GM18951 (cell line): ENCODE data around the gene PLCH2.
"Not testable (repeated sequence)": the region's sequence is repeated elsewhere in the genome, so short reads cannot be mapped to it uniquely, and the experiment has no call there.

Experiments
- POLR2A ChIP-seq: IDR thresholded peaks from 4 replicates; pipeline ENCODE4 v1.6.1; 2011; ENCODE audit warnings: mild to moderate bottlenecking; ENCODE audit not compliant: insufficient read length, insufficient read depth; ENCODE audit errors: extremely low read depth
- in situ Hi-C: fragments of 300-500 bp; cut with MboI; formaldehyde crosslinking; loops from one replicate; pipeline ENCODE4 v1.12.0; 2022; ENCODE audit warnings: low sequenced_read_pairs, mixed read lengths, inconsistent platforms; ENCODE audit not compliant: unreplicated experiment

PLCH2 gene

GRCh38 chr1:2458687-2459086 is 17.4 kb upstream of the PLCH2 start:
- TF ChIP-seq POLR2A = no peak
- in situ Hi-C loops = no loop called here

- in situ Hi-C loops = not testable (repeated sequence)
Measured at GRCh38 chr1:2459102-2459753, 16.9 kb upstream of the PLCH2 start.

GRCh38 chr1:2459757-2460156 is 16.3 kb upstream of the PLCH2 start:
- no peak for TF ChIP-seq POLR2A
- in situ Hi-C loops = no loop called here

GRCh38 chr1:2460203-2460602 is 15.9 kb upstream of the PLCH2 start:
- in situ Hi-C loops = no loop called here
- TF ChIP-seq POLR2A = no peak

- in situ Hi-C loops = no loop called here
Measured at GRCh38 chr1:2460996-2461751, 14.9 kb upstream of the PLCH2 start.

GRCh38 chr1:2462819-2463218 is 13.3 kb upstream of the PLCH2 start:
- no peak for TF ChIP-seq POLR2A
- in situ Hi-C loops = no loop called here

More at GRCh38 chr1:2460996-2461751, 14.9 kb upstream of the PLCH2 start:
- TF ChIP-seq POLR2A = no peak

- in situ Hi-C loops = no loop called here
- TF ChIP-seq POLR2A = no peak
Measured at GRCh38 chr1:2463396-2463795, 12.7 kb upstream of the PLCH2 start.

- no peak for TF ChIP-seq POLR2A
Measured at GRCh38 chr1:2465371-2466269, 10.5 kb upstream of the PLCH2 start.

GRCh38 chr1:2466270-2466665 is 9.8 kb upstream of the PLCH2 start:
- TF ChIP-seq POLR2A = no peak
- in situ Hi-C loops = no loop called here

More at GRCh38 chr1:2465371-2466269, 10.5 kb upstream of the PLCH2 start:
- in situ Hi-C loops = no loop called here

GRCh38 chr1:2466958-2467554 is 9.0 kb upstream of the PLCH2 start:
- no peak for TF ChIP-seq POLR2A
- in situ Hi-C loops = no loop called here

GRCh38 chr1:2468041-2468472 is 8.0 kb upstream of the PLCH2 start:
- in situ Hi-C loops = no loop called here
- TF ChIP-seq POLR2A = no peak

GRCh38 chr1:2468540-2468939 is 7.5 kb upstream of the PLCH2 start:
- no peak for TF ChIP-seq POLR2A
- in situ Hi-C loops = no loop called here
